ENCODE measurements around the gene PCBD1. TPM values are rescaled to one million over a fixed set of nuclear protein-coding genes. Genes with fewer than 3 reads are reported as not detected.

The PCBD1 gene
- total RNA-seq, 1 donor from 2014 or later: 41.1 TPM

- ATAC-seq (no peak), DNase-seq (ENCODE audit: low spot score) (peak; percentile 52)
- intact Hi-C loops (cut with DNase I): no loop called here
Observed at GRCh38 chr10:70906031-70906783, 17.8 kb upstream of the PCBD1 start.

GRCh38 chr10:70905071-70906021 lies 17.0 kb upstream of the PCBD1 start:
- DNase-seq (ENCODE audit: low spot score): peak; percentile 51

DNA sequence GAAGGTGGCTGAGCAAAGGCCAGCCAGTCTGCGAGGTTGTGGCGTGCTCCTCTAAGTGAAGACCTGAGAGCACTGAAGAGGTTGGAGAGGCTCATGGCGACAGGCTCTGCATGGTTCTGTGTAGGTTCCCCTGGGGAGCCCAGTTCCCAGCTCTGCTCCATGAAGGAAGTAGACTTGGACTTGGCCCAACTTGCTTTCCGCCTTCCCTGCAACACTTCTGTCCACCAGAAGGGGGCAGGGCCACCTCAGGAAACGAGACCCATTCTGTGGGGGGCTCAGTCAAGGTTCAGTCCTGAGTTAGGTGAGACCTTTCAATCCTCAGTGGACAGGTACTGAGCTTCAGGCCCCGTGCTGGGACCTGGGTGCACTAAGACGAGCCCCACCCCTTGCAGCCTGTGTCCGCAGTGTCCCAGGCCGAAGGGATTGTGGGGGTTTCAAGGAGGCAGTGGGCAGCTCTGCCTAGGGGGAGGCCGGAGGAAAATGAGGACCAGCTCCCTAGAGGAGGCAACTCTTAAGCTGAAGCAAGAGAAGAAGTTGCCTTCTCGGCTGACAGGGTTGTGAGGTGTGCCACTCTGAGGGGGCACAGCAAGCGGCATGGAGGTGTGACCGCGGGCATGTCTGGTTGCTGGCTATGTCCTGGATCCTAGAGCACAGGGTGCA lies 15.0 kb upstream of the PCBD1 start:
- intact Hi-C loops (cut with DNase I): no loop called here
- DNase-seq (ENCODE audit: low spot score): peak; percentile 72
- ATAC-seq: peak; percentile 49

More at GRCh38 chr10:70905071-70906021, 17.0 kb upstream of the PCBD1 start:
- intact Hi-C loops (cut with DNase I): no loop called here
- ATAC-seq: no peak

GRCh38 chr10:70902661-70903261 lies 14.4 kb upstream of the PCBD1 start:
- intact Hi-C loops (cut with DNase I): no loop called here
- DNase-seq (ENCODE audit: low spot score): peak; percentile 2
- ATAC-seq: no peak

DNA sequence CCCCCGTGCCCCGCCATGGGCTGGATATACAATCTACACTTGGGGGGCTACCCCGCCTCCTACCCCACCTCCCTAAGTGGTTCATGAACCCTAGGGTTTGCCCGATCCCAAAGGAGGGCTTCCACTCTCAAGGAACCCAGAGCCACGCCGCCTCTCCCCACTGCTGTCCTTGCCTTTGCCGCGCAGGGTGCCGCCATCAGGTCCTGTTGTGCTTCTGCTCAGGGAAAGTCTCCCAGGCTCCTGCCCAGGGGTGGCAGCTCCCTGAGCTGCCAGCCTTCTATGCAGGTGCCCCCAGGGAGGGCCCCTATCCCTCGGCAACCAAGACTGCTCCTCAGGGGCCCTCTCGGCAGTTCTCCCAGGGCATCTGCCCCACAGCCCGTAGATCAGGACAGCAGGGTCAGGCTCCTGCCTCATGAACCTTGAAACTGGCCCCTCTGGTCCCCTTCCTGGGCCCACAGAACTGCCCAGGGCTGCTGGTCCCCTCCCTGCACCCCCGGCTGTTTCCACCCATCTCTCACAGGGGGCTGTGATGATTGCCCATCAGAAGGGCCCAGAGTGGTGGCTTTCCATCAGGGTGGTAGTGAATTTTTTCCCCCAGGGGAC lies 13.0 kb upstream of the PCBD1 start:
- ATAC-seq (no peak), DNase-seq (ENCODE audit: low spot score) (peak; percentile 38)
- intact Hi-C loops (cut with DNase I): no loop called here

DNA sequence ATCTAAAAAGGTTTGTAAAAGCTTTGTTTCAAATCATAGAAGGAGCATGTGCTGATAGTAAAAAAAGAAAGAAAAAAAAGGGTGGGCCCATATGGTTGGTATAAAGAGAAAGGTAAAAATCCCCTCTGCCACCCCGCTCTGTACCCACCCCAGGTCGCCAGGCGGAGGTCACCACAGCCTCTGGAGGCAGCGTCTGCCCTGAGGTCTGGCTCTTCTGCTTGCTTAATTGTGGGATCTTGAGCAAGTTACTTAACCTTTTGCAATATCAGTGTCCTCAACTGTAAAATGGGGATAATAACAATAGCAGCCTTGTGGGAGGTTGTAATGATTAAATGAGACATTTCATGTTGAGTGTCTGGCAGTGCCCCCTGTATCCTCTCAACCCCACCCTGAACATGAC lies 10.7 kb upstream of the PCBD1 start:
- ATAC-seq: no peak
- DNase-seq (ENCODE audit: low spot score): peak; percentile 34
- intact Hi-C loops (cut with DNase I): no loop called here

- DNase-seq (ENCODE audit: low spot score): no peak
- intact Hi-C loops (cut with DNase I): no loop called here
- ATAC-seq: no peak
Observed at GRCh38 chr10:70898687-70899086, 10.3 kb upstream of the PCBD1 start.

DNA sequence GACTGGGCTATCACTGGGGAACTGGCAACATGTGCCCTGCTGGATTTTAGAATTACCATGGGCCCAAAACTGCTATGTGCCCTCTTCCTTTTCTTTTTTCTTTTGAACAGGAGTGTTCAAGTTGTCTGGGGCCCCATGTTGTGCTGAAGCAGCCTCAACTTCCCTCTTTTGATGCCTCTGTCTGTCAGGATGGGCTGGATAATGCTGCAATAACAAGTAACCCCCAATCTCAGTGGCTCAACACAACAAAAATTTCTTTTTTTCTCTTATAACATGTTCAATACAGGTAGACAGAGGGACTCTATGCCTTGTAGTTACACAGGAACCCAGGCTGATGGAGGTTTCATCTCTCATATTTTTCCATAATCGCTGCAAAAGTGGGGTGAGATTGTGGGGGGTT lies 8.2 kb upstream of the PCBD1 start:
- intact Hi-C loops (cut with DNase I): no loop called here
- no peak for ATAC-seq
- no peak for DNase-seq (ENCODE audit: low spot score)

- DNase-seq (ENCODE audit: low spot score): no peak
- ATAC-seq: no peak
- intact Hi-C loops (cut with DNase I): no loop called here
Observed at GRCh38 chr10:70894416-70894815, 6.1 kb upstream of the PCBD1 start.

GRCh38 chr10:70893227-70894006 lies 5.1 kb upstream of the PCBD1 start:
- DNase-seq (ENCODE audit: low spot score) (no peak), ATAC-seq (no peak)
- intact Hi-C loops (cut with DNase I): no loop called here

GRCh38 chr10:70892631-70893030 lies 4.3 kb upstream of the PCBD1 start:
- DNase-seq (ENCODE audit: low spot score): no peak
- no peak for ATAC-seq
- intact Hi-C loops (cut with DNase I): no loop called here

- intact Hi-C loops (cut with DNase I): no loop called here
- no peak for ATAC-seq
- no peak for DNase-seq (ENCODE audit: low spot score)
Observed at GRCh38 chr10:70891627-70892026, 3.3 kb upstream of the PCBD1 start.

DNA sequence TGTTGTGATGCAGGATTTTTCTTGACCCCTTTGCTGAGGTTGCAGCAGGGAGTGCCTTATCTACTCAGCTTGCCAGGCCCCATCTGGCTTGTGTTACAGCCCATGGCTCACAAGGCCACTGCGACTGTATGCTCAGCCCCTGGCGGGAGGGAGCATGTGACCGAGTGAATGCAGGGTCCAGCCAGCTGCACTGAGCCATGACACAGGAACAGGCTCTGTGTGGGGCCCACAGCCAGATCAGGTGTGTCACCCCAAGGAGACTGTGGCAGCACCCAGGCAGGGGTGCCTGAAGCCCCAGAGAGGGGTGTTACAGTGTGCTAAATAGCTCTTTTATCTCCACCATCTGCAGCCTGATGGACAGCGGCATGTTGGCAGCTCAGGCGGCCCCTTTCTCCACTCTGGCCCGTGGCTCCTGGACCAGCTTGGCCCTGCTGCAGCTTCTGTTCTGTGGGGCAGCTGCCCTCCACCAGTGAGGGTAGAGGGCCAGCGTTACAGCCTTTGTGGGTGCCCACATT lies 2.6 kb upstream of the PCBD1 start:
- no peak for ATAC-seq
- no peak for DNase-seq (ENCODE audit: low spot score)
- intact Hi-C loops (cut with DNase I): no loop called here

DNA sequence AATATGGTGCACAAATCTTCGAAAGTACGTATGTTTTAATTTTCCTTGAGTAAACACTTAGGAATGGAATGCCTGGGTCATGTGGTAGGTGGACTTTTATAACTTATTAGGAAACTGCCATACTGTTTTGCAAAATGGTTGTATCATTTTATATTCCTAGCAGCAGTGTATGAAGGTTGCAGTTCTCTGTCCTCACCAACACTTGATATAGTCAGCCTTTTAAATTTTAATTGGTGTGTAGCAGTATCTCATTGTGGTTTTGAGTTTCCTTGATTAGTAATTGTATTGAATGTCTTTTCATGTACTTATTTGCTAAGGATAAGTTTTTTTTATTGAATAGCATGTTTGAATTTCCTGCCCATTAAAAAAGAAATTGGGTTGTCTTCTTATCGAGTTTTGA lies 926 bp upstream of the PCBD1 start:
- intact Hi-C loops (cut with DNase I): no loop called here
- no peak for DNase-seq (ENCODE audit: low spot score)
- ATAC-seq: no peak

GRCh38 chr10:70886921-70887665 lies 1.3 kb downstream of the PCBD1 start:
- ATAC-seq: peak; percentile 22
- intact Hi-C loops (cut with DNase I): no loop called here
- DNase-seq (ENCODE audit: low spot score): no peak

- DNase-seq (ENCODE audit: low spot score) (no peak), ATAC-seq (no peak)
- intact Hi-C loops (cut with DNase I): no loop called here
Observed at GRCh38 chr10:70885931-70886903, 2.1 kb downstream of the PCBD1 start.

Measured in sciatic nerve (tissue), 2 donors.